Fibroblast of lung (primary cell): ENCODE measurements around the gene KCNT1. TPM values are rescaled to one million over a fixed set of nuclear protein-coding genes. Genes with fewer than 3 reads are reported as not detected.
A peak's percentile ranks its signal among the peaks of the same experiment; 100 is the strongest.

Experiments
- DNase-seq, 2 donors: peaks; one replicate each; pipeline versions ENCODE4 v3.0.0 to v3.0.0-alpha.2; 2010; ENCODE audit warnings: low read depth in 2 of 2
- H2AFZ ChIP-seq: 2 replicates; pipeline ENCODE4 v1.5.1; 2012; ENCODE audit warnings: low read length, control low read depth, inconsistent platforms
- H3K27ac ChIP-seq: 2 replicates; pipeline ENCODE4 v1.5.1; 2011; ENCODE audit warnings: low read length, control low read depth; ENCODE audit not compliant: insufficient read depth
- H3K27me3 ChIP-seq: 2 replicates; pipeline ENCODE4 v1.5.1; 2011; ENCODE audit warnings: mild to moderate bottlenecking, low read length; ENCODE audit not compliant: control insufficient read depth, insufficient read depth
- H3K36me3 ChIP-seq: 2 replicates; pipeline ENCODE4 v1.5.1; 2011; ENCODE audit warnings: low read length; ENCODE audit not compliant: control insufficient read depth, insufficient read depth
- H3K4me1 ChIP-seq: 2 replicates; pipeline ENCODE4 v1.5.1; 2011; ENCODE audit warnings: low read length; ENCODE audit not compliant: control insufficient read depth, insufficient read depth; ENCODE audit errors: extremely low read depth
- H3K4me2 ChIP-seq: 2 replicates; pipeline ENCODE4 v1.5.1; 2011; ENCODE audit warnings: low read length, control low read depth; ENCODE audit not compliant: insufficient read depth; ENCODE audit errors: extremely low read depth
- H3K4me3 ChIP-seq, 4 experiments: fragments of 200-600 bp in 1 of 4; sonication (generic) in 1 of 4; replicated peaks in 1 of 4; 2 replicates each; pipeline ENCODE4 v1.5.1; 2011 to 2016; ENCODE audit warnings: low read length in 4 of 4, low read depth in 3 of 4, mild to moderate bottlenecking in 3 of 4, control low read depth in 2 of 4, inconsistent platforms in 1 of 4, mixed read lengths in 1 of 4; ENCODE audit not compliant: insufficient read depth in 1 of 4; ENCODE audit errors: control extremely low read depth in 1 of 4
- H3K79me2 ChIP-seq: 2 replicates; pipeline ENCODE4 v1.5.1; 2012; ENCODE audit warnings: mild to moderate bottlenecking, low read length, inconsistent platforms; ENCODE audit not compliant: control insufficient read depth, insufficient read depth
- H3K9ac ChIP-seq: 2 replicates; pipeline ENCODE4 v1.5.1; 2011; ENCODE audit warnings: mild to moderate bottlenecking, low read length, control low read depth; ENCODE audit not compliant: insufficient read depth
- H3K9me3 ChIP-seq: 2 replicates; pipeline ENCODE4 v1.5.1; 2012; ENCODE audit warnings: low read depth, low read length; ENCODE audit not compliant: control insufficient read depth, insufficient read depth
- H4K20me1 ChIP-seq: 2 replicates; pipeline ENCODE4 v1.5.1; 2011; ENCODE audit warnings: low read length; ENCODE audit not compliant: control insufficient read depth, insufficient read depth; ENCODE audit errors: extremely low read depth
- EZH2 ChIP-seq: IDR thresholded peaks from 2 replicates; pipeline ENCODE4 v1.5.1; 2012; ENCODE audit warnings: low read length, control low read depth, mild to moderate bottlenecking; ENCODE audit errors: missing control alignments
- polyA plus RNA-seq, 2 donors: library from polyadenylated mRNA; depleted of rRNA in 1 of 2; stranded (reverse) in 1 of 2; unstranded in 1 of 2; fragments of >200 nt; gene quantifications; 2 replicates each; pipeline ENCODE4 v1.2.1, GENCODE V29; 2011 to 2012; ENCODE audit warnings: missing spikeins in 1 of 2
- total RNA-seq: library from RNA; depleted of rRNA; stranded (reverse); fragments of >200 nt; gene quantifications from 2 replicates; pipeline ENCODE4 v1.2.1, GENCODE V29; 2014
- TF ChIP-seq, protein P1 (sequence below), 2 donors: IDR thresholded peaks in 1 of 2; conservative IDR thresholded peaks in 1 of 2; 1 replicate in 1 of 2; 2 replicates in 1 of 2; pipeline ENCODE4 v1.5.1; 2011 to 2012; ENCODE audit warnings: low read length in 2 of 2, control low read depth in 1 of 2, inconsistent platforms in 1 of 2, low read depth in 1 of 2, mild to moderate bottlenecking in 1 of 2

Gene KCNT1
- total and polyA plus RNA-seq, 2 donors (not counting 1 experiment from before 2014, with no cell fraction given): not detected

DNA sequence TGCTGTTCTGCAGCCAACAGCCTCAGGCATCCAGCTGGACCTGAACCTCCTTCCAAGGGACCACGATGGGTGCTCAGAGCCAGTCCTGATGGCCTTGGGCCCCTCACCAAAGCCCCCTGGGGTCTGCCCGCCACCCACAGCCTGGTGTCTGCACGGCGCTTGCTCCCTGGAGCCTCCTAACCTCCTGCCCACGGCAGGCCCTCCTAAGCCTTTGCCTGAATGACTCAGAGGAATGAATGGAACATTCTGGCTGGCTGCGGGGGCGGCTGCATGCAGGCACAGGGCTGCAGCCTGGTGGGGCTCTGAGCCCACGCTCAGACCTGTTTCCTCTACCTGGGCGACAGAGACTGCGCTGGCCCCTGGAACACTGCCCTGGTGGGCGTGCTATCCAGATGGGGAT lies 9.6 kb upstream of the KCNT1 start:
- Histone ChIP-seq H3K4me3 (no peak overlapping the region), H3K4me1 (no peaks in the 10 kb centered on the region), H3K79me2 (no peaks in the 10 kb centered on the region), H3K27ac (no peak overlapping the region), H3K27me3 (no peaks in the 10 kb centered on the region), H2AFZ (no peak overlapping the region), H4K20me1 (no peaks in the 10 kb centered on the region), H3K9me3 (no peaks in the 10 kb centered on the region), H3K9ac (no peak overlapping the region), H3K4me2 (no peak overlapping the region), H3K36me3 (no peaks in the 10 kb centered on the region)
- peak in 1 of 2 donors; percentile 43 for DNase-seq
- TF ChIP-seq, protein P1, sequence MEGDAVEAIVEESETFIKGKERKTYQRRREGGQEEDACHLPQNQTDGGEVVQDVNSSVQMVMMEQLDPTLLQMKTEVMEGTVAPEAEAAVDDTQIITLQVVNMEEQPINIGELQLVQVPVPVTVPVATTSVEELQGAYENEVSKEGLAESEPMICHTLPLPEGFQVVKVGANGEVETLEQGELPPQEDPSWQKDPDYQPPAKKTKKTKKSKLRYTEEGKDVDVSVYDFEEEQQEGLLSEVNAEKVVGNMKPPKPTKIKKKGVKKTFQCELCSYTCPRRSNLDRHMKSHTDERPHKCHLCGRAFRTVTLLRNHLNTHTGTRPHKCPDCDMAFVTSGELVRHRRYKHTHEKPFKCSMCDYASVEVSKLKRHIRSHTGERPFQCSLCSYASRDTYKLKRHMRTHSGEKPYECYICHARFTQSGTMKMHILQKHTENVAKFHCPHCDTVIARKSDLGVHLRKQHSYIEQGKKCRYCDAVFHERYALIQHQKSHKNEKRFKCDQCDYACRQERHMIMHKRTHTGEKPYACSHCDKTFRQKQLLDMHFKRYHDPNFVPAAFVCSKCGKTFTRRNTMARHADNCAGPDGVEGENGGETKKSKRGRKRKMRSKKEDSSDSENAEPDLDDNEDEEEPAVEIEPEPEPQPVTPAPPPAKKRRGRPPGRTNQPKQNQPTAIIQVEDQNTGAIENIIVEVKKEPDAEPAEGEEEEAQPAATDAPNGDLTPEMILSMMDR (conservative IDR thresholded peaks at IDR 0.05 in 1 of 2, IDR thresholded peaks at IDR 0.05 in 1 of 2; ENCODE audit: low read depth in 1 of 2, low read length in 2 of 2): no peak

DNA sequence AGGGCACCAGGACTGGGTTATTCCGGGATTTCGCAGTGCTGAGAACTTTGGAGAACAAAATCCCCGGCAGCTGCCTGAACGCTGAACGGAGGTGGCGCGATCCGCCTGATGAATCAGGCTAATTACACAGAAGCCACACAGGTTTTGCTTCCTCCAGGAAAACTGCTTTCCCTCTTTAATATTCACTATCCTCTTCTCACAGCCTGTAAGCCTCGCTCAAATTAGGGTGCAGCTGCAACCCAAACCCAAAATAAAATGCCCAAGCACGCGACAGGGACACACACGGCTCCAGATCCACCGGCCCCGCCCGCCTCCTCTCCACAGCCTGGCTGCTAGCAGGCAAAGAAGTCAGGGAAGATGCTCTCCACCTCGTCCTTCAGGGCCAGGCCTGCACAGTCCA lies 8.7 kb upstream of the KCNT1 start:
- Histone ChIP-seq H3K36me3 (no peaks in the 10 kb centered on the region), H3K27me3 (no peaks in the 10 kb centered on the region), H3K27ac (no peak overlapping the region), H3K9ac (no peak overlapping the region), H3K4me2 (no peak overlapping the region), H3K4me1 (no peaks in the 10 kb centered on the region), H3K4me3 (no peak overlapping the region), H4K20me1 (no peaks in the 10 kb centered on the region), H2AFZ (no peak overlapping the region), H3K79me2 (no peaks in the 10 kb centered on the region), H3K9me3 (no peaks in the 10 kb centered on the region)
- TF ChIP-seq, protein P1 (conservative IDR thresholded peaks at IDR 0.05 in 1 of 2, IDR thresholded peaks at IDR 0.05 in 1 of 2; ENCODE audit: low read depth in 1 of 2, low read length in 2 of 2): no peak
- TF ChIP-seq EZH2: no peak
- DNase-seq: no peak

DNA sequence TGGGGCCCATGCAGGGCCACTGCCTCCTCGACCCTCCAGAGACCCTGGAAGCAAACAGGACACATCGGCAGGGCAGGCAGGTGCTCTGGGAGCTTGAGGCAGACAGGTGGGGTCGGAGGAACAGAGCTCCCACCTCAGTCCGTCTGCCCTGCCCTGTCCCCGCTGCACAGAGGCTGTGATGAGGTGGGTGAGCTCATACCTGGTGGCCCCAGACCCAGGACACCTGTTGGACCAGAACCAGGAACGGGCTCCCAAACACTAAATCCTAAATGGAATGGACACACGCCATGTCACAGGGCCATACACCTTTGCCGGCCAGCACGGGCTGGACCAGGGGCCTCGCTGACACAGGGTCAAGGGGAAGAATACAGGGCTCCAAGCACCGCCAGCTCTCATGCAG lies 8.2 kb upstream of the KCNT1 start:
- Histone ChIP-seq H3K9me3 (no peaks in the 10 kb centered on the region), H4K20me1 (no peaks in the 10 kb centered on the region), H3K4me1 (no peaks in the 10 kb centered on the region), H3K4me2 (no peak overlapping the region), H3K27me3 (no peaks in the 10 kb centered on the region), H3K79me2 (no peaks in the 10 kb centered on the region), H2AFZ (no peak overlapping the region), H3K9ac (no peak overlapping the region), H3K36me3 (no peaks in the 10 kb centered on the region), H3K27ac (no peak overlapping the region), H3K4me3 (no peak overlapping the region)
- TF ChIP-seq, protein P1 (conservative IDR thresholded peaks at IDR 0.05 in 1 of 2, IDR thresholded peaks at IDR 0.05 in 1 of 2; ENCODE audit: low read depth in 1 of 2, low read length in 2 of 2): no peak
- TF ChIP-seq EZH2: no peak
- DNase-seq: no peak
